DMS153 (cell line): ENCODE measurements around the gene DTNB.

ENCODE experiments used
- DNase-seq: peaks from one replicate; lab custom pipeline; 2025; lab: John Stamatoyannopoulos, UW

DTNB gene

DNA sequence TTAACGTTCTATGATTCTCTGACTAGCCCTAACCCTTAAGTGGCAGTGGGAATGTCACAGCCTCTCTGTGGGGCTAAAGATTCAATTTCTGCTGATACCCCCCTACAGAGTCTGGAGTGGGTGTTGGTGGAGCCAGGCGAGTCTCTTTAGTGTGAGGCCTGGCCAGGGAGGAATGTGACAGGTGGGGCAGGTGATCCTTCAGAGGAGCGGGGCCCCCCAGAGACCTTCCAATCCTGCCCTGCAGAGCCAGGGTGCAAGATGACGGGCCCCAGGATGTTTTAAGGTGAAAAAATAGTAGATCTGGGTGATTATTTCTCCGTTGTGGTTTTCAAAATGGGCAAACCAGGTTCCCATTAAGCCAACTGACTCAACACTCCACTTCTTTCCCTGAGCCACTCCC lies 303.5 kb downstream of the DTNB start:
- DNase-seq = no peak

DNA sequence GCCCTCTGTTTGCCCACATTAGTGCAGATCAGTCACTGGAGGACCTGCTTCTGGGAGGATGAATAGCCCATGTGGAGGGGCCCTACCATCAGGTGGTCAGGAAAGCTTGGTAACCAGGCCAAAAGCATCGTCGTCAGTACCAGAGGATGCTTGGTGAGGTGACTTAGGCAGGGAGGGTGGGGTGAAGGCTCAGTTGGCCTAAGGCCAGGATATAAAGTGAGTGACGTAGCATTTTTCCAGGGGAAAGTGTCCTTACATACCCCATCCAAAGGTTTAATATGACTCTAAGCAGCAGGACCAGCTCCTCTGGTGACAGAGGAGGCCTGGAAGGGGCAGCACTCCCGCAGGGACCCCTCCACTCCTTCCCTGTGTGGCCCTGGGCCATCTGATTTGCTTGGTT lies 303.9 kb downstream of the DTNB start:
- no peak for DNase-seq

DNA sequence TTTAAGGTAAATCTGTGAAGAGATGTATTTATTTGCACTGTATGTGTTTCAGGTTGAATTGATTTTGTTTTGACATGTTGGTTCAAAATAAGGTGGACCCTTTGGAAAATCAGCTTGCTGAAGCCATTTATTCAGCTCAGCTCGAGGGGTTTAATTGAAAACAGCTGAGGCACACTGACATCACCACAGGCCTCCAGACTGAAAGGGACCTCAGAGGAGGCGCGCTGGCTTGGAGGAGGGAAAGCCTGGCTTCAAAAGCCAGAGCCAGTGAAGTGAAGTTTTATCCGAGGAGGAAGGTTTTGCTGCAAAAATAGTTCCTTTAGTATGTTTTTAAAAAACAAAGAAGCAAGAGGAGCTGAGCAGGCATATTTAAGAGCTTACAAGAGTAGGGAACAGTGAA lies 304.7 kb downstream of the DTNB start:
- DNase-seq = no peak

DNA sequence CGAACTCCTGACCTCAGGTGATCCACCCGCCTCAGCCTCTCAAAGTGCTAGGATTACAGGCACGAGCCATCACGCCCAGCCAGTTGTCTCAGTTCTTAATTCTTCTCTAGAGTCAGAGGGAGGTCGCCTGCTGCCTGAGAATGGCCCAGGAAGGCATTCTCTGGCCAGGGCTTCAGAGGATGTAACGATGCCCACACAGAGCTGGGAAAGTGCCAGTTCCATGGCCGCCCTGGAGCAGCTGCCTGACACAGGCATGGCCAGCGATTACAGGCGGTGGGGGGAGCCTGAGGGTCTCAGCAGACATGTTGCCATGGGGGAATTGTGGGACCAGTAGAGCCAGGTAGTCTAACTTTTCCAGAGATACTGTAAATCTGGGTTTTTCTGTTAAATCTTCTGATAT lies 306.1 kb downstream of the DTNB start:
- no peak for DNase-seq

DNA sequence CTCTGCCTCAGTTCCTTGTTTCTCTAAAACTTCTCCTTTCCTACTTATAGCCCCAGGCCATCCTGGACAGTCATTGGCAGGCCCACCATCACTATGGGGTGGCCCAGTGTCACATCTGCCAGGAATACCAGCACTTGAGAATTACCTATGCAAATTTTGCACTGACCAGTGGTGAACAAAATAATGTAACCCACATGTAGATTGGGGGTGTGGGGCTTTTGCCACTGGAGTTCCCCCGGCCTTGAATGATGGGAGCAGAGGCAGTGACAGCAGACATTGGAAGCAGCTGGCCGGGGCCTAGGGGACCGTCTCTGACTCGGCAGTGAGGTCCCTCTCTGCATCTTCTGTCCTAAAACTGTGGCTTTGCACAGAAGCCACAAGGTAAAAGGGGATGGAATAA lies 306.7 kb downstream of the DTNB start:
- DNase-seq = no peak

DNA sequence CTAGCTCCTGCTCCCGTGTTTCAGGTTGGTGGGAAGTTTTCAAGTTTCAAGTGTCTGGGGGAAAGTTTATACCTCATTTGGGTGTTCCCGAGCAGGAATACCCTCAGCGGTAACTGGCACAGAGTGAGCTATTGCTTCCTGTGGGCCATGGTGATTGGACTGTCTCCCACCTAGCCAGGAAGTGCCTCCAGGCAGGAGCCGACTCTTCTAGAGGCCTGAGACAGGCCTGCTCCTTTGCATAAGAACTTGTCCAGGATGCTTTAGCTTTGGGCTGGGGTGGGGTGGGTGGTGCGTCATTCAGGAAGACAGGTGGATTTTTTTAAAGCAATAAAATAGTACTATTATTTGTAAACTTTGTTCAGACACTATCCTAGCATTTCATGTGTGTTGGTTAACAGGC lies 308.1 kb downstream of the DTNB start:
- DNase-seq = no peak

DNA sequence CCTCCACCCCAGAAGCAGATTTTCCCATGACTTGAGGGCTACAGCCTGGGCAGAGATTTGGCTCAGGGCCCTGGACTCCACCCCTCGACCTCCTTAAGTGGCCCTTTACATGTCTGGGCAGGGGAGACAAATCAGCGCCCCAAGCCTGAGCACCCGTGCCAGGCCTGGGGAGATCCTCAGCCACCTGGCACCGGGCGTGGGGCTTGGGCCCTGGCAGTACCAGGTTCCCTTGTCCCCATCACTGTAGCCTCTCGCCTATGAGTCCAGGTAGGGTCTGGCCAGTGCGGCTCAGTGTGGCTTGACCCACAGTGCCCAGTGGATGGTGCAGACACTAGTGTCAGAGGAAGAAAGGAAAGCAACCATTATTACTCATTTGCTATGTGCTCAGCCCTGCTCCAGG lies 309.6 kb downstream of the DTNB start:
- DNase-seq = no peak

DNA sequence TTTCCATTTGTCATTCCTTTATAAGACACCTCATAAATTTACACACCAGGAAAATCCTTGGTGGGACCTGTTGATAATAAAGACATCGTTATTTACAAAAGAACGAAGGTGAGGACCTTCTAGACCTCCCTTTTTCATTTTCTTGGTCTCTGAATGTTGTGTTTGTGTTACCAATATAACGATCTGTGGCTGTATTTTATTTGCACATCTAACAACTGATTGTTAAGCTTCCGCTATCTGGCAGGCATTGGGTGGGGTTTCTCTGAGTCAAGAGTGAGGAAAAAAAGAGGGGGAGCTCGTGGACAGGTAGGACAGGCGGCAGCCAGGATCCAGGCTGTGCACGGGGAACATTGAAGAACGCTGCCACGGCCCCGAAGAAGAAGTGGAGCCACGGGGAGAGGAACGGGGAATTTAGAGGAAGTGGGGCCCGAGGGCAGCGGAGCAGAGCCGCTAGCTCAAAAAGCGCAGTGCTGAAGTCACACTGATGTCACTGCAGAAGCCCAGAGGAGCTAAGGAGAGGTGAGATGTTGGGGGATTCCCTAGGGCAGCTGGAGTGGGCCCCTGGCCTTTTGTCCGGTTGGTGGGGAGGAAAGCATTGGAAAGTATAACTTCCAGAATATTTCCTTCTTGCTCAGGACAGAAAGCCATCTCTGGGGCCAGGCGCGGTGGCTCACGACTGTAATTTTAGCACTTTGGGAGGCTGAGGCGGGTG lies 310.8 kb downstream of the DTNB start:
- peak; percentile 21 for DNase-seq

DNA sequence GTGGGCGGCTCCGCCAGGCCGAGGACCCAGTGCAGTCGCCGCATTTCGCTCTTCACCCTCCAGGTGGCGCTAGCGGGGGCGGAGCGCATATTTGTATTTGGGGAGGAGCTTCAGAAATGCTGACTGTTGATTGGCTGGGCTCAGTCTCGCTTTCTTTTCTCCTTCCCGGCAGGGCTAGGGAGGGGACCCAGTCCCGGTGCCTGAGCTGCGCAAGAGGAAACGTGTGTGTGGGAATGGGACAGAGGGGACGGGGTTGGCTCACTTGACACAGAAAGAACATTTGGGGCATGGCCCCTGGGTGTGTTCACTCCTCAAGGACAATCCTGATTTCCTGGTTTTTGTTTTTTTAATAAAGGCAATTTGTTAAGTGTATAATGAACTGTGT lies 311.3 kb downstream of the DTNB start:
- DNase-seq = peak; percentile 85

DNA sequence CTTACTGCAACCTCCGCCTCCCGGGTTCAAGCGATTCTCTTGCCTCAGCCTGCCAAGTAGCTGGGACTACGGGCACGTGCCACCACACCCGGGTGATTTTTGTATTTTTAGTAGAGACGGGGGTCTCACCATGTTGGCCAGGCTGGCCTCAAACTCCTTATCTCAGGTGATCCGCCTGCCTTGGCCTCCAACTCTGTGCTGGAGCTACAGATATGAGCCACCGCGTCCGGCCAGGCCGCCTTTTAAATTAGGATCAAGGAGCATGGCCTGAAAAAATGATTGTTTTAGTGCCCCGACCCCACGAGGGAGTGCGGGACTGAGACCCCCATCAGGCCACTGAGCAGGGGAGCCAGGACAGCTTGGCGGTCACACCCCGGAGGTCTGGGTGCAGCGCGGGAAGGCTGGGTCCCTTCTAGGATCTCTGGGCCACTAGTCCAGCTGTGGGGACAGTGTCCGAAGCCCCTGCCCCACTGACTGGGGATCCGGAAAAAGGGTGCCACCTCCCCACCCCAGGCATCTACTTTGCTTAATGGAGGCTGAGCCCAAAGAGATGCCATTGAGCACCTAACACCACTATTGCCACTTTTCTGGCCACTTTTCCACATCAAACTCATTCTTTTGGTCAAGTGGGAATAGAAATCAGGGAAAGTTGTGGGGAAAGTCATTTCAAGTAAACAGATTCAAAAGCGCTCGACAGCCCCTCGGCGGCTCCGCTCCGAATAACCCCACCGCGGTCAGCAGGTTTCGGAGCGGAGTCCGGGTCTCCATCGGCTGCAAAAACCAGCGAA lies 311.9 kb downstream of the DTNB start:
- no peak for DNase-seq

DNA sequence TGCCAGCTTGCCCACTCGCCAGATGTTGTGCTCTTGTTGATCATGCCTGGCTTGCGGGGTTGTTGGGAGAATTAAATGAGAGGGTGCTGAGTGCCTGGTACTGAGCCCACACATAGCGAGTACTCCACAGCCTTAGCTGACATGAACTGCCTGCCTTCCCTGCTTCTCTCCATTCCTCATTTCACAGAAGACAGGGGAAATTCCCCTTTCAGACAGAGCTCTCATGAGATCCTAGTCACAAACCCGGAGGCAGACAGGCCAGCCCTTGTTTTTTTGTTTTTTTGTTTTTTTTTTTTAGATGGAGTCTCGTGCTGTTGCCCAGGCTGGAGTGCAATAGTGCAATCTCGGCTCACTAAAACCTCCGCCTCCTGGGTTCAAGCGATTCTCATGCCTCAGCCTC lies 314.5 kb downstream of the DTNB start:
- DNase-seq = no peak

DNA sequence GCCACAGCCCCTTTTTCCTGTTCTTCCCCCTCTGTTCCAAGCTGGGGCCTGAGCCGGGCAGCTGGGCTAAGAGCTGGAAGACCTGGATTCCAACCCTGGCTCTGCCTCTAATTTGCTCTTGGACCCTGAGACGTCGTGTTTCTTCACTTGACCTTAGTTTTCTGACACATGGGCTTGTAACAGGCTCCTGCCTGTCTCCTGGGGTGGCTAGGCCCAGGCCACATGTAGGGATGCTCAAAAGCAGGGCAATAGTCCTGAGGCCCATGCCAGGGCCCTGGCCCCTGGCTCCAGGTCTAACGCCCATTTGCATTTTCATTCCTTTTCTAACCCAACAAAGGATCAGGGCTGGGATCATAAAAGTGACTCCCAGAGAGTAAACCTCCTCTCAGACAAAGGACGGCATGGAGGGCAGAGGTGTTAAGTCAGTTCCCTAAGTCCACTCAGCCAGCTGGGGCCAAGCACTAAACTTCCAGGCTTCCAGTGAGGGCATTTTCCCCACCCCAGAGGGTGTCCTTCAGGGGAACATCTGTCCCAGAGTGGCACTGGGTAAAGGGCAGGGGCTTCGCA lies 315.0 kb downstream of the DTNB start:
- DNase-seq = no peak

DNA sequence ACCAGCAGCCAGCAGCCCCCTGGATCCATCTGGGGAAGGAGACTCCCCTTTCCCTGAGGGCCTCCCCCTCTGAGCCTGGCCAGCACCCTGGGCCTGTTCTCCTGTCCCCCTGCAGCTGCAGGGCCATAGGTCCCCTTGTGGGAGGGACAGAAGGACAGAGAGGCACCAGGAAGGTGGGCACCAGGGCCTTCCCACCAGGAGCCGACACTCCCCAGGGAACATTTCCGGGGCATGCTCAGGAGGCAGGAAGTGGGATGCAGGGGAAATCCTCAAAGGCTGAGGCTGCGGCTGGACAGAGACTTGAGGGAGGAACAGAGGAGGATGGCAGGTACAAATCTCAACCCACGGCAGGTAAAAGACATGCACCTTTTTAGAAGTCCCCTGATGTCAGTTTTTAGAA lies 317.3 kb downstream of the DTNB start:
- no peak for DNase-seq

DNA sequence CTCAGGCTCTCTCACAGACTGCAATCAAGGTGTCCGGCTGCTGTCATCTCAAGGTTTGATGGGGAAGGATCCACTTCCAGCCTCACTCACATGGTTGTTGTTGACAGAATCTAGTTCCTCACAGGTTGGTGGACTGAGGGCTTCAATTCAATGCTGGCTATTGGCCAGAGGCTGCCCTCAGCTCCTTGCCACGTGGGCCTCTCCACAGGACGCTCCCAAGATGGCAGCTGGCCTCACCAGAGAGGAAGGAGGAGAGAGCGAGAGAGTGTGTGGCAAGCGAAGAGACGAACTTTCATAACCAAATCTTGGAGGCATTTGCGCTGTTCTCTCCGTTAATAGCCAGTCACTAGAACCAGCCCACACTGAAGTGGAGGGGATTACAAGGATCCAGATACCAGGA lies 318.1 kb downstream of the DTNB start:
- DNase-seq = no peak

DNA sequence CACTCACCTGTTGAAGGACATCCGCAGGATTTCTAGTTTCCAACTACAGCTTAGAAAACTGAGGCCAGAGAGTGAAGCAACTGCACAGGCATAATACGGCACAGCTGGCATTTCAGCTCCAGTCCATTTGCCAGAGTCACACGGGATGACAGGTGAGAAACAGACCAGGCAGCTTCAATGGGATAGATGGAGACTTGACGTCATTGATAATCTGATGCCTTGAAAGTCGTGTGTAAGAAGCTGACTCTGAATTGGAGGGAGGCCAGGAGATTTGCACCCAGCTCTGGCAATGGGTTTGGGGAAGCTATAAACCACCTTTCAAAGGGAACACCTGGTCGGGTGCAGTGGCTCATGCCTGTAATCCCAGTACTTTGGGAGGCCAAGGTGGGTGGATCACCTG lies 319.3 kb downstream of the DTNB start:
- DNase-seq = no peak

DNA sequence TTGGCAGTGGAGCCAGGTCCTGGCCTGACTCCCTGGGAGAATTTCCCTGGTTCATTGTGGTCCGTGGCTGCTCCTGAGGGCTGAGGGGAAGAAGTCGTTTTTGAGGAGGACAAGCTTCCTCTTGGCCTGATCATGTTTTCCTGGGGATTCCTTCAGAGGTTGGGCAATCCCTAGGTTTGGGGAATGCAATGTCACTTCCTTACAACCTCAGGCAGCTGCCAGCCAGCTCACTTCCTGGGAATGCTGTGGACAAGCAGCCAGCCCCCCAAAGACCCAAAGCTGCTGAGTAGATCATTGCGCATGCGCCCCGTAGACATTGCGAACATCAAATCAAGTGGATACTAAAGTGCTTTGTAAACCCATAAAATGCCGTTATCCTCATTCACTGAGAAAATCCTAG lies 324.0 kb downstream of the DTNB start:
- DNase-seq = peak; percentile 17

DNA sequence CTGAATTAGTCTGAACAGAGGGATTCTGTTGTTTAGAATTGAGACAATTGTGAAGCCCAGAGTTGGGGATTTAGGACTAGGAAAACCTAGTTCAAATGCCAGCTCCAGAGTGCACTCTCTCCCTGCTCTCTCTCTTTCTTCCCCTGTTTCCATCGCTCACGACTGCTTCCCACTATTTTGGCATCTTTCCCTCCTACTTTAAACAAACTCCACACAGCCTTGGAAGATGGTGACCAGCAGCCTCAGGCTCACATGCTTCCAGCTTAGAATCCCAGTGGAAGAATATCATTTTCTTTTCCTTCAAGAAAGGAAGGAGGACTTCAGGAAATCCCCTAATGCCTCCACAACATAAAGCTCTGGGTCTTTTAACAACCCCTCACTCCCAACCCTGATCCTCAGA lies 325.5 kb downstream of the DTNB start:
- DNase-seq = no peak

DNA sequence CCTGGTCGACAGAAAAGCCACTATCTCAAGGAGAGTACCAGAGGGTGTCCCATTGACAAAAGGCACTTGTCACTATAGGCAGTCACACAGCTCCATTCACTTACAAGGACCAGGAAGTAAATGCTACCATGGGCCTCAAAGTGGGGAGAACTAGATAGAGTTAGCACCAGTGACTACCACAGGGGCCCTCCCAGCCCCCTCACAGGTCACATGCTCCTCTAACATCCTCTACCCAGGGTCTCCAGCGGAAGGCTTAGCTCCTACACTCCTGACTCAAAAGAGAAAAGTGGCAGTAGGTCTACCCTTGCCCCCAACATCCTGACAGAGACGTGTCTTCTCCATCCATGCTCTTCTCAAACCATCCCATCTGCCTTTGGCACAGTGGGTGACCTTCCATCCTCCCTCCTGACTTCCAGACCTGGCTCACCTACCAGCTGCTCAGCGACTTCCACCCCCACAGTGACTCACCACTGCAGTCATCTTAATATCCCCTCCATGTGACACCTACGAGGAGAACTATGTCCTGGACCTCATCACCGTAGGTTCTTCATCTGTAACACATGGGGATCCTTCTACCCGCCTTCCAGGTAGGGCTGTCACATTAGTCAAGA lies 326.1 kb downstream of the DTNB start:
- DNase-seq = no peak

DNA sequence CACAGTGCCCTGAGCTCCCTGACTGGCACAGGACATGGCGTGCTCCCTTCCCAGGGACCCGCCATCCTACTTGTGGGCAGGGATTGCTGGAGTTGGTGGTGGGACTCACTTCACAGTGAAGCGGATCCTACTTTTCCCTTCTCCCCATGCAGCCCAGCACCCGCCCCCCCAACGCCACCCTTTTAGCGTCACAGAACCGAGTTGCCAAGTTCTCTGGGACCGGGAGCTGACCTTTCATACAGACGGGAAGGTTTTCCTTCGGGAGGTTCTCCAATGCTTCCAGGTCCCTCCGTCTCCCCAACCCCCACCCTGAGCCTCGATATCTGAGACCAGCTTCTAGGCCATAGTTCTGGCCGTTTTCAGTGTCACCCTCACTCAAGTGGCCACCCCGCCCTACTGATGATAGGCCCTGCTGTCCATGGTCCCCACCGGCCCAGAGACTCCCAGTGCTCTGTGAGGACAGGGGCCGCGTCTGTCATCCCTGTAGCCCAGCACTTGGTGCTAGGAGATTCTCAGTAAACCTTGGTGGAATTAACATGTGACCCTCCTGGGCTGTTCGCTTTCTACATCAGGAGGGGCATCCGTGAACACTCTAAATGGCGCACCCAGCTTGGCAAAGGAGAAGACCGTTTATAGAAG lies 330.1 kb downstream of the DTNB start:
- no peak for DNase-seq

DNA sequence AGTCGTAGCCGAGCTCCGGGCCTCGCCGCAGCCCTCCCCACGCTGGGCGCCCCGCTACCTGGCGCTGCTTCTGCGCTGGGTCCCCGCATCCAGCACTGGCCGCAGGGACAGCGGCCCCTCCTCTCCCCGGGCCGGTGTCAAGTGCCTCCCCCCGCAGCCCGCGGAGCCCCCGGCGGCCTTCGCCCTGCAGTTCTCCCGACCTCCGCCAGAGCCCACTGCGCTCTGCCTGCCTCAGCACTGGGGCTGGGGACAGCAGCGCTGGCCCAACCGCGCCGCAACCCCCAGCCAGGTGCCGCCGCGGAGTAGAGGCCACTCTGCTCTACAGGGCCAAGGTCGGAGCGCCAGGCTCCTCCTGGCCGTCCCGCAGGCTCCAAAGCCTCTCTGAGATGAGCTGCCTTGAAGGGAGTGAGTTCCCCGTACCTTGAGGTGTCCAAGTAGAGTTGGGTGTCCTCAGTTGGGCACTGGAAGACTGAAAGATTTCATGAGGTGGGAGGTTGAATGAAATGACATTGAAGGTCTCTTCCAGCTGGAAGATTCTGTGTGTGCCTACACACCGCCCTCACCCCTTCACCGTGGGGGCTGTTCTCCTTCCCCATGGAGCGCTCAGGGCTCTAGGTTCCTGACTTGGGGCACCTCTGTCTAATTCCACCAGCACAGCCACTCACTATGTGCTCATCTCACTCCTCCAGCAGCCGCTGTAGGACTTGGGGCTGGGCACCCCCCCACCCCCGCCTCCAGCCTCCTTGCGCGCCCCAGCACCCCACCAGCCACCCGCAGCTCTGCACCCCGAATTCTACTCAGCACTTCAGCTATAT lies 330.8 kb downstream of the DTNB start:
- peak; percentile 62 for DNase-seq

DNA sequence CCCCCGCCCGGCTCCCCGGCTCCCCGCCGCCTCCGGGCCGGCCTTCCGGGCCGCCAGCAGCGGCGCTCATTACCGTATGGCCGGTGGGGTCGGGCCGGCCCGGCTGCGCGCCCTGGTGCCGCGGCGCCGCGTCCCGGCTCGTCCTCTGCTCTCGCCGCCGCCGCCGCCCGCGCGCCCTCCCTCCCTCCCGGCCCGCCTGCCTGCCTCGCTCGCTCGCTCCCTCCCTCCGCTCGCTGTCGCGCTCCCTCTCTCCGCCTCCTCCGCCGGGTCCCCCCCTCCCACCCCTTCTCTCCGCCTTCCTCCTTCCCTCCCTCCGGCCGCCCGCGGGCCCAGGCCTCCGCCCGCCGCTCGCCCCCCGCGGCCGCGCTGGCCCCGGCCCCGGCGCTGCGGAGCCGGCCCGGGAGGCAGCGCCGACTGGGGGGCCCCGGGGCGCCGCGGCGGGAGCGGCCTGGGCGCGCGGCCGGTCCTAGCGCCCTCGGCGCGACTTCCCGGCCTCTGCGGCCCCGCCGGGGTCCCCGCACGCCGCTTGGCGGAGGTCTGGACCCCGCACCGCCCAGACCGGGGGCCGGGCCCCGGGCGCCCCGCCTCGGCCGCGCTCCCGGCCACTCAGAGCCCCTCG lies 331.5 kb downstream of the DTNB start, which contains the start of gene DNMT3A:
Gene DNMT3A, minus strand, starts transcription at position 173 of the 619 bp plus-strand sequence. CDS start 27,941 bp downstream, outside the sequence.
- DNase-seq = no peak
